ENCODE results near the gene PAPSS1.
"Not testable (repeated sequence)": the region's sequence is repeated elsewhere in the genome, so short reads cannot be mapped to it uniquely, and the experiment has no call there.

Gene PAPSS1

GRCh38 chr4:107725281-107725859, 5.3 kb upstream of the PAPSS1 start:
- no peak for DNase-seq

GRCh38 chr4:107723331-107723730, 3.3 kb upstream of the PAPSS1 start:
- DNase-seq, result not testable (repeated sequence)

GRCh38 chr4:107721436-107722100, 1.5 kb upstream of the PAPSS1 start:
- DNase-seq, result no peak

GRCh38 chr4:107719207-107719921, 670 bp downstream of the PAPSS1 start:
- DNase-seq, result no peak

- DNase-seq, result no peak
Observed at GRCh38 chr4:107718351-107718965, 1.6 kb downstream of the PAPSS1 start.

GRCh38 chr4:107714256-107714655, 5.8 kb downstream of the PAPSS1 start:
- DNase-seq, result no peak

GRCh38 chr4:107712236-107712635, 7.8 kb downstream of the PAPSS1 start:
- DNase-seq, result no peak

- DNase-seq, result no peak
Observed at GRCh38 chr4:107711831-107712230, 8.2 kb downstream of the PAPSS1 start.

- no peak for DNase-seq
Observed at GRCh38 chr4:107710493-107711459, 9.3 kb downstream of the PAPSS1 start.

- DNase-seq, result no peak
Observed at GRCh38 chr4:107709916-107710315, 10.1 kb downstream of the PAPSS1 start.

GRCh38 chr4:107708225-107708624, 11.8 kb downstream of the PAPSS1 start:
- no peak for DNase-seq

GRCh38 chr4:107705742-107706556, 14.1 kb downstream of the PAPSS1 start:
- no peak for DNase-seq

GRCh38 chr4:107701565-107701964, 18.5 kb downstream of the PAPSS1 start:
- DNase-seq, result no peak

GRCh38 chr4:107699466-107700206, 20.4 kb downstream of the PAPSS1 start:
- DNase-seq, result no peak

GRCh38 chr4:107696187-107696586, 23.8 kb downstream of the PAPSS1 start:
- DNase-seq, result not testable (repeated sequence)

GRCh38 chr4:107693132-107693531, 26.9 kb downstream of the PAPSS1 start:
- no peak for DNase-seq

GRCh38 chr4:107692202-107692601, 27.8 kb downstream of the PAPSS1 start:
- DNase-seq, result no peak

- no peak for DNase-seq
Observed at GRCh38 chr4:107691378-107691777, 28.7 kb downstream of the PAPSS1 start.

- no peak for DNase-seq
Observed at GRCh38 chr4:107689912-107690587, 30.0 kb downstream of the PAPSS1 start.

- no peak for DNase-seq
Observed at GRCh38 chr4:107688421-107688820, 31.6 kb downstream of the PAPSS1 start.

All from NCI-H748 treated with DMSO at 0.1 percent for 48 hours (cell line).